HepG2 (cell line): ENCODE results near the gene NDST1. TPM values are rescaled to one million over a fixed set of nuclear protein-coding genes. Genes with fewer than 3 reads are reported as not detected.
A peak's percentile ranks its signal among the peaks of the same experiment; 100 is the strongest.

Source experiments
- HNF1A ChIP-seq, 2 experiments: sonication (generic) in 1 of 2; formaldehyde crosslinking in 1 of 2; IDR thresholded peaks; 2 replicates each; pipeline versions ENCODE4 v1.4.0 to v1.6.1; 2016 to 2020; ENCODE audit warnings: borderline replicate concordance in 1 of 2, low read depth in 1 of 2, mild to moderate bottlenecking in 1 of 2, missing genetic modification reagents in 1 of 2
- HNRNPLL ChIP-seq: fragments of 200-400 bp; formaldehyde crosslinking; IDR thresholded peaks from 2 replicates; pipeline ENCODE4 v1.6.1; 2017; ENCODE audit warnings: mild to moderate bottlenecking, low read depth, low read length; ENCODE audit not compliant: poor library complexity, severe bottlenecking
- IKZF5 ChIP-seq: IDR thresholded peaks from 2 replicates; pipeline ENCODE4 v1.6.1; 2018; ENCODE audit warnings: missing genetic modification reagents, mild to moderate bottlenecking, missing compliant biosample characterization
- KDM2A ChIP-seq: sonication (generic); formaldehyde crosslinking; IDR thresholded peaks from 2 replicates; pipeline ENCODE4 v1.4.0; 2020; ENCODE audit warnings: low read depth, missing genetic modification reagents, borderline replicate concordance
- MAZ ChIP-seq, 2 experiments: sonication (generic) in 1 of 2; formaldehyde crosslinking in 1 of 2; IDR thresholded peaks; 2 replicates each; pipeline versions ENCODE4 v1.5.0 to v1.6.1; 2012 to 2020; ENCODE audit warnings: low read depth in 2 of 2, mild to moderate bottlenecking in 2 of 2, borderline replicate concordance in 1 of 2, improper control_type of control experiment in 1 of 2, low read length in 1 of 2, missing genetic modification reagents in 1 of 2, moderate library complexity in 1 of 2
- PATZ1 ChIP-seq: sonication (generic); formaldehyde crosslinking; IDR thresholded peaks from 2 replicates; pipeline ENCODE4 v1.4.0; 2020; ENCODE audit warnings: missing genetic modification reagents
- SALL1 ChIP-seq: sonication (generic); formaldehyde crosslinking; IDR thresholded peaks from 2 replicates; pipeline ENCODE4 v1.8.0; 2022; ENCODE audit warnings: mild to moderate bottlenecking, missing genetic modification reagents
- SP4 ChIP-seq: sonication (generic); formaldehyde crosslinking; IDR thresholded peaks from 2 replicates; pipeline ENCODE4 v1.8.1; 2023; ENCODE audit warnings: mild to moderate bottlenecking, missing genetic modification reagents
- ZBTB33 ChIP-seq: sonication (generic); formaldehyde crosslinking; IDR thresholded peaks from 2 replicates; pipeline ENCODE4 v1.4.0; 2020; ENCODE audit warnings: missing genetic modification reagents
- ZFP41 ChIP-seq: sonication (generic); formaldehyde crosslinking; IDR thresholded peaks from 2 replicates; pipeline ENCODE4 v1.4.0; 2020; ENCODE audit warnings: mild to moderate bottlenecking, missing genetic modification reagents, borderline replicate concordance
- ZFX ChIP-seq: sonication (generic); formaldehyde crosslinking; IDR thresholded peaks from 2 replicates; pipeline ENCODE4 v1.4.0; 2020; ENCODE audit warnings: mild to moderate bottlenecking, low read depth, missing genetic modification reagents, moderate library complexity
- ZKSCAN8 ChIP-seq: IDR thresholded peaks from 2 replicates; pipeline ENCODE4 v1.6.1; 2016; ENCODE audit warnings: borderline replicate concordance, missing genetic modification reagents, missing compliant biosample characterization
- ZNF772 ChIP-seq: sonication (generic); formaldehyde crosslinking; IDR thresholded peaks from 2 replicates; pipeline ENCODE4 v1.5.0; 2020; ENCODE audit warnings: mild to moderate bottlenecking, missing genetic modification reagents
- polyA plus RNA-seq, 8 experiments: library from polyadenylated mRNA; depleted of rRNA in 3 of 8; stranded (reverse) in 7 of 8; unstranded in 1 of 8; fragments of >200 nt; fragmentation: Illumina TruSeq in 4 of 8; extraction: Trizol in 4 of 8; gene quantifications; 2 replicates each; pipeline versions ENCODE4 v1.2.1 to v1.2.3, GENCODE V29; 2011 to 2016; ENCODE audit warnings: low read depth in 4 of 8, missing spikeins in 1 of 8, mixed read lengths in 1 of 8; ENCODE audit not compliant: insufficient read depth in 1 of 8
- total RNA-seq, 5 experiments: library from RNA; depleted of rRNA; stranded (reverse); fragments of >200 nt; fragmentation: Illumina TruSeq; extraction: Trizol; gene quantifications; 2 replicates each; pipeline ENCODE4 v1.2.3, GENCODE V29; 2016; ENCODE audit warnings: low read depth in 1 of 5
- TF ChIP-seq, protein P1 (sequence below): sonication (generic); formaldehyde crosslinking; IDR thresholded peaks from 2 replicates; pipeline ENCODE4 v1.4.0; 2020; ENCODE audit warnings: missing genetic modification reagents

Gene NDST1
- total and polyA plus RNA-seq, 2 of the 13 experiments (the other 11 are each of a cell fraction or from before 2014, with no cell fraction given): 23.8 to 26.2 TPM

GRCh38 chr5:150544611-150545219 is 36.8 kb downstream of the NDST1 start (continued):
- peak; percentile 64; the same call in 1 of the 2 replicates for TF ChIP-seq IKZF5 (CRISPR knock-in tag)
- TF ChIP-seq ZKSCAN8 (CRISPR knock-in tag): peak; percentile 41; the same call in 1 of the 2 replicates
- peak; percentile 65 for TF ChIP-seq ZFX (CRISPR knock-in tag)
- TF ChIP-seq HNF1A (IDR thresholded peaks at IDR 0.05; ENCODE audit: low read depth): peak; percentile 14; the same call in 1 of the 2 replicates
- TF ChIP-seq HNF1A (CRISPR knock-in tag; IDR thresholded peaks at IDR 0.05; ENCODE audit: borderline replicate concordance): no peak
- TF ChIP-seq KDM2A (CRISPR knock-in tag): peak; percentile 75
- TF ChIP-seq ZBTB33 (CRISPR knock-in tag): peak; percentile 66
- TF ChIP-seq, protein P1, sequence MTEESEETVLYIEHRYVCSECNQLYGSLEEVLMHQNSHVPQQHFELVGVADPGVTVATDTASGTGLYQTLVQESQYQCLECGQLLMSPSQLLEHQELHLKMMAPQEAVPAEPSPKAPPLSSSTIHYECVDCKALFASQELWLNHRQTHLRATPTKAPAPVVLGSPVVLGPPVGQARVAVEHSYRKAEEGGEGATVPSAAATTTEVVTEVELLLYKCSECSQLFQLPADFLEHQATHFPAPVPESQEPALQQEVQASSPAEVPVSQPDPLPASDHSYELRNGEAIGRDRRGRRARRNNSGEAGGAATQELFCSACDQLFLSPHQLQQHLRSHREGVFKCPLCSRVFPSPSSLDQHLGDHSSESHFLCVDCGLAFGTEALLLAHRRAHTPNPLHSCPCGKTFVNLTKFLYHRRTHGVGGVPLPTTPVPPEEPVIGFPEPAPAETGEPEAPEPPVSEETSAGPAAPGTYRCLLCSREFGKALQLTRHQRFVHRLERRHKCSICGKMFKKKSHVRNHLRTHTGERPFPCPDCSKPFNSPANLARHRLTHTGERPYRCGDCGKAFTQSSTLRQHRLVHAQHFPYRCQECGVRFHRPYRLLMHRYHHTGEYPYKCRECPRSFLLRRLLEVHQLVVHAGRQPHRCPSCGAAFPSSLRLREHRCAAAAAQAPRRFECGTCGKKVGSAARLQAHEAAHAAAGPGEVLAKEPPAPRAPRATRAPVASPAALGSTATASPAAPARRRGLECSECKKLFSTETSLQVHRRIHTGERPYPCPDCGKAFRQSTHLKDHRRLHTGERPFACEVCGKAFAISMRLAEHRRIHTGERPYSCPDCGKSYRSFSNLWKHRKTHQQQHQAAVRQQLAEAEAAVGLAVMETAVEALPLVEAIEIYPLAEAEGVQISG: peak; percentile 90
- TF ChIP-seq MAZ (IDR thresholded peaks at IDR 0.05; ENCODE audit: borderline replicate concordance, low read depth, low read length): no peak
- peak; percentile 63; the same call in 1 of the 2 replicates for TF ChIP-seq MAZ (CRISPR knock-in tag; IDR thresholded peaks at IDR 0.05; ENCODE audit: low read depth)
- peak; percentile 30; the same call in 1 of the 2 replicates for TF ChIP-seq SP4 (CRISPR knock-in tag)
- peak; percentile 84; the same call in 1 of the 2 replicates for TF ChIP-seq PATZ1 (CRISPR knock-in tag)
- TF ChIP-seq ZNF772 (CRISPR knock-in tag): peak; percentile 69; the same call in 1 of the 2 replicates
- TF ChIP-seq SALL1 (CRISPR knock-in tag): peak; percentile 66
- TF ChIP-seq ZFP41 (CRISPR knock-in tag): 0 out of 2 replicates have a peak, but pooled peaks have one; percentile 63
- TF ChIP-seq HNRNPLL: peak; percentile 23
